ENCODE data around the gene GRIP1.
A peak's percentile ranks its signal among the peaks of the same experiment; 100 is the strongest.

GRCh38 chr12:66453844-66454243, 225.0 kb downstream of the GRIP1 start:
- TF ChIP-seq CREB1 (IDR thresholded peaks at IDR 0.05; ENCODE audit: low read depth) (0 out of 2 replicates have a peak, but pooled peaks have one; percentile 26), TCF12 (IDR thresholded peaks at IDR 0.05; ENCODE audit: low read depth, low read length) (no peak), ATF2 (IDR thresholded peaks at IDR 0.05; ENCODE audit: low read length) (no peak), CTCF (IDR thresholded peaks at IDR 0.05 in 2 of 3, conservative IDR thresholded peaks at IDR 0.05 in 1 of 3; ENCODE audit: control insufficient read depth in 2 of 3, extremely low read depth in 1 of 3, insufficient read depth in 1 of 3, low read depth in 3 of 3, low read length in 3 of 3) (no peak), CUX1 (IDR thresholded peaks at IDR 0.05; ENCODE audit: insufficient replicate concordance, low read depth, low read length) (no peak), EZH2 (IDR thresholded peaks at IDR 0.05; ENCODE audit: borderline replicate concordance, control insufficient read depth, low read depth, low read length) (no peak)

All from GM12878 (cell line).